GM19238 (cell line): ENCODE data around the gene TBC1D16.

Source experiments
- DNase-seq: peaks from one replicate; pipeline ENCODE4 v3.0.0; 2011; ENCODE audit warnings: low spot score; ENCODE audit not compliant: insufficient read length

Gene TBC1D16

DNA sequence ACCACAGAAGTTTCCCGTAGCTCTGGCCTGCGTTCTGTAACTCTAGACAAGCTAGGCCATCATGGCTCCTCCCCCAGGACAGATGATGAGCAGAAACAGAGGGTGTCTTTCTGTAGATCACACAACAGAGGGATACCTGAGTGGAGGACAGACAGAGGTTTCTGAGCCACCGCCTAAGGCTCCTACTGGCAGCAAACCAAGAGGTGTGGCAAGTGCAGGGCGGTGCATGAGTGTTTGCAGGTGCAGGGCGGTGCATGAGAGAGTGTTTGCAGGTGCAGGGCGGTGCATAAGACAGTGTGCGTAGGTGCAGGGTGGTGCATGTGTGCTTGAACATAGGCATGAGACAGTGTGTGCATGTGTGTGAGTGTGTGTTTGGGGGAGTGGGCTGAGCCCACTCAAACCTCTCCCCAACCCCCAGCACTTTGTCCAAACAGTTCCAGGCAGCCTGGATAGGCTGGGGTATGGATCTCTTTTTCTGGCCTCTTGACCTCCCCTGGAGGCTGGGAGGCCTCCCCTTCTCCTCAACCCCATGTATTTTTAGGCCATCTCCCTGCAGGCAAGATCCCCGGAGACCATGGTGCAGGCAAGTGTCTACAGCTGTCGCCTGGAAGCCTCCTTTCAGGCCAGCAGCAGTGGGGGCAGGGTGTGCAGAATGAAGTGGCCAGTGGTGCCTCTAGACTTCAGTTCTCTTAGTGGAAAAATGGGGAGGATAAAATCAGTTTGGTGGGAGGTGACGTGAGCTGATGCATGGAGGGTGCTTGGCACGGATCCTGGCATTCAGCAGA lies 143.0 kb downstream of the TBC1D16 start:
- no peak for DNase-seq

DNA sequence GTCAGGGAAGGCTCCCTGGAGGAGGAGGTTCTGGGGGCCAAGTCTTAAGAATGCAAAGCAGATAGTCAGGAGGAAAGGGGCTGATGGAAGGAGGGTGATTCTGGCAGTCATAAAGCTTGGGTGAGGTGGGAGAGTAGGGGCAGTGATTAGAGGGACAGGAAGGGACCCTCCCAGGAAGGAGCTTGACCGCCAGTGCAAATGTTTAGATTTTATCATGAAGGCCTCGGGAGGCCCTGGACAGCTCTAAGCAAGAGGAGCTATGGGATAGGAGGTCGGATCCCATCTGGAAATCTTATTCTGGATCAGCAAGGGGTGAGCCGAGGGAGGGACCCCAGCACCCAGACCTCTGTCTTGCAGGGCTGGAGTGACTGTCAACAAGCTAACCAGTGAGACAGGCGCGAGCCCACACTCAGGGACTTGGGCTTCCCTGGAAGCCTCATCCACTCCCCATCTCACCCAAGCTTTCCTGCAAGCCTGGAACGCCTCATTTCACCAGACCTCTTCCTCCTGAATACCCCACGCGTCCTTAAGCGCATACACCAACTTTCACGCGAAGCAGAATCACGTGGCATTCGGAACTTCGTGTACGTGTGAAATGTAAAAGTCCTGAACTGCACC lies 144.4 kb downstream of the TBC1D16 start:
- no peak for DNase-seq

DNA sequence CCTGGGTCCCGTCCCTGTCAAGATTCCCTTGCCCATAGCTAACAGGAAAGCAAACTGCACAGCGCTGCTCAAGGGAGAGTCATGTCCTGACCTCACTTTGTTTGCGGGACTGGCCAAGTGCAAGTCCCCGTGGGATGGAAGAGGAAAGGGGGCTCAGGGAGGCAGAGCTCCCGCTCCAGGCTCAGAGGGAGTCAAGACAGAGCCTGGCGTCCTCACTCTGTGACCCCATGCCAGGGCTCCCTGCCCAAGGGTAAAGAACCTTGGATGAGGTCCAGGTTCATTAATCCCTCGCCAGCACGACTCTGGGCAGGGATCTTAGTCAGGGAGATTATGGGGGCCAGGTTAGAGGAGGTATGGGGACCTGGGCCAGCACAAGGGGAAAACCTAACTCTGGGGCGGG lies 145.0 kb downstream of the TBC1D16 start:
- DNase-seq = no peak

DNA sequence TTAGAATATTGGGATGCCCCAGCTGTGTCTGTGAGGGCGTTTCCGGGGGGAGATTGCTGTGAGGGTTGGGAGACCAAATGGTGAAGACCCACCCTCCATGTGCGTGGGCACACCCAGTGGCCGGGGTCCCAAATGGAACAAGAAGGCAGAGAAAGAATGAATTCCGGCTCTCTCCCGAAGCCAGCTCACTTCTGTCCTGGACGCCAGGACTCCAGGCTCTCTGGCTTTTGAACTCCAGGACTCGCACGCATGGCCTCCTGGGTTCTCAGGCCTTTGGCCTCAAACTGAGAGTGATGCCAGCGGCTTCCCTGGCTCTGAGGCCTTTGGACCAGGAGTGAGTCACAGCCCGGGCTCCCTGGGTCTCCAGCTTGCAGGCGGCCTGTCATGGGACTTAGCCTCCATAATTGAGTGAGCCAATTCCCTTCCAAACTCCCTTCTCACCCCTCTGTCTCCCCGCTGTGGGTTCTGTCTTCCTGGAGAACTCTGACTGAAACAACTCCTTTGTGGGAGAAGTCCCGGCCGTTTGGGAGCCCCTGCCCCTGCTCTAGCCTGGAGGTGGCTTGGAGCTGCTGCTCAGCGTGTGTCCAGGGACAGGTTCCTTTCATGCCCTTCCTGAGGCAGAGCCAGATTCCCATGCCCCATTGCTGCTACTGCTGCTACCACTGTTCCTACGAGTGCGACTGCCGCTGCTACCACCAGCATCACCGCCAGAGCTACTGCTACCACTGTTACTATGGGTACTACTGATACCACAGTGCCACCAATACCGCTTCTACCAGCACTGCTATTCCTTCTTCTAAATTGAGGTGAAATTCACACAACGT lies 146.6 kb downstream of the TBC1D16 start:
- DNase-seq = no peak

DNA sequence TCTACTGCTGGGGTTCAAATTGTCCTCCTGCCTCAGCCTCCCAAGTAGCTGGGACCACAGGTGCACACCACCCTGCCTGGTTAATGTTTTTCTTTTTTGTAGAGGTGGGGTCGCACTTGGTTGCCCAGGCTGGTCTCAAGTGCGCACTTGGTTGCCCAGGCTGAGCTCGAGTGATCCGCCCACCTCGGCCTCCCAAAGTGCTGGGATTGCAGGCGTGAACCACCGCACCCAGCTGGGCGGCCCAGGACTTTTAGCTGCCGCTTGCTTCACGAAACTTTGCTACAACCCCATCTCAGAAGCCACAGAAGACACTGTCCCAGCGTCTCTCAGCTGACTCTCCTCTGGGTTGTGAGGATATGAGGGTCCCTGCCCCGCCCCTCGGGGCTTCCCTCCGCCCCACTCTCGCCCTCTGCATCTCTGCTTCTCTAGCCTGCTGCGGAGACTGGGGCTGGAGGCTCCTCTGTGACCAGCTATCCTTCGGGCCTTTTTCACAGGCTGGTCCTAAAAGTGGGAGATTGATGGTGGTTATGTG lies 147.6 kb downstream of the TBC1D16 start:
- no peak for DNase-seq

DNA sequence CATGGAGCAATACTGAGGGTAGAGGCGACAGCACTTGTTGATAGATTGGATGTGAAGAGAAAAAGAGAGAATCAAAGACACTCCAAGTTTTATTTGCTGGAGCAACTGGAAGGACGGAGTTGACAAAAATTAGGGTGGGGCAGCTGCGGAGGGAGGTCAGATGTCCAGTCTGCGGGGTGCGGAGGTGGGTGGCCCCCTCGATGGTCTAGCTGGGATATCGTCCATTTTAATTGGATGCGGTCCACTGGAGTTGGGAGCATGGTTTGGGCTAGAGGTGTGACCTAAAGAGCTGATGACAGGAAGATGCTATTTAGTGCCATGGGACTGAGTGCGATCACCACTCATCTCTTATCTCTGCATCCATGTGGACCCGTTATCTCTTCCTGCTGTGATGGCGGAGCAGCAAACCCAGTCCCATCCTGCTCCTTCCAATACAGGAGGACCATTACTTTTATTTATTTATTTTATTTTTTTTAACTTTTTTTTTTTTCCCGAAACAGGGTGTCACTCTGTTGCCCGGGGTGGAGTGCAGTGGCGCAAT lies 148.2 kb downstream of the TBC1D16 start:
- DNase-seq = no peak

DNA sequence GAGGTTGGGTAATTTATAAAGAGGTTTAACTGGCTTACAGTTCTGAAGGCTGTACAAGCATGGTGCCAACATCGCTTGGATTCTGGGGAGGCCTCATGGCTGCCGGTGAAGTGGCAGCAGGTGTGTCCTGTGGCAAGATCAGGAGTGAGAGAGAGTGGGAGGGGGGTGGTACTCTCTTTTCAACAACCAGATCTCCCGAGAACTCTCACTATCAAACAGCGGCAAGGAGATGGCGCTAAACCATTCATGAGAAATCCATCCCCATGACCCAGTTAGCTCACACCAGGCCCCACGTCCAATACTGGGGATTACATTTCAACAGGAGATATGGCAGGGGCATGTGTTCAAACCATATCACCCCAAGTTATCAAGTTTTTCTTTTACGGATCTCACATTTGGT lies 152.5 kb downstream of the TBC1D16 start:
- no peak for DNase-seq
